ENCODE data around the gene C2CD4B.

The C2CD4B gene

GRCh38 chr15:62118520-62119226 lies 46.4 kb downstream of the C2CD4B start:
- no peak for DNase-seq

- DNase-seq, result no peak
These were observed 49.2 kb downstream of the C2CD4B start for GRCh38 chr15:62115847-62116246.

All from NCI-H1417 treated with DMSO at 0.1 percent for 48 hours (cell line).